GM12878 (cell line): Measurements from ENCODE around the gene MAP1S. TPM values are rescaled to one million over a fixed set of nuclear protein-coding genes. Genes with fewer than 3 reads are reported as not detected.

Source experiments
- CUX1 ChIP-seq: IDR thresholded peaks from 2 replicates; pipeline ENCODE4 v1.6.1; 2012; ENCODE audit warnings: improper control_type of control experiment, low read depth, low read length; ENCODE audit not compliant: insufficient replicate concordance
- EED ChIP-seq: sonication (generic); IDR thresholded peaks from 2 replicates; pipeline ENCODE4 v1.6.1; 2016; ENCODE audit warnings: antibody characterized with exemption, low read depth
- HDGF ChIP-seq: fragments of 450-650 bp; IDR thresholded peaks from 2 replicates; pipeline ENCODE4 v1.6.1; 2016; ENCODE audit warnings: antibody characterized with exemption
- IKZF2 ChIP-seq, 2 experiments: fragments of 450-650 bp; IDR thresholded peaks; 2 replicates each; pipeline ENCODE4 v1.6.1; 2017; ENCODE audit warnings: mild to moderate bottlenecking in 2 of 2, moderate library complexity in 2 of 2
- MXI1 ChIP-seq: fragments of 150-350 bp; IDR thresholded peaks from 2 replicates; pipeline ENCODE4 v1.6.1; 2011; ENCODE audit warnings: low read depth, mild to moderate bottlenecking, inconsistent platforms, low read length, improper control_type of control experiment
- MYC ChIP-seq: IDR thresholded peaks from 2 replicates; pipeline ENCODE4 v1.6.1; 2011; ENCODE audit warnings: mild to moderate bottlenecking, low read length, moderate library complexity, inconsistent platforms; ENCODE audit not compliant: insufficient read depth, insufficient replicate concordance, insufficient read length, severe bottlenecking
- NKRF ChIP-seq: fragments of 450-650 bp; conservative IDR thresholded peaks from 2 replicates; pipeline ENCODE4 v1.6.1; 2017; ENCODE audit warnings: mild to moderate bottlenecking, moderate library complexity
- RBBP5 ChIP-seq: fragments of 200-600 bp; sonication (generic); conservative IDR thresholded peaks from 2 replicates; pipeline ENCODE4 v1.6.1; 2016
- RELB ChIP-seq: fragments of 450-650 bp; IDR thresholded peaks from 2 replicates; pipeline ENCODE4 v1.6.1; 2017; ENCODE audit warnings: low read depth, mild to moderate bottlenecking, moderate library complexity
- SREBF2 ChIP-seq: IDR thresholded peaks from 2 replicates; pipeline ENCODE4 v1.6.1; 2012; ENCODE audit warnings: mild to moderate bottlenecking, low read length
- USF2 ChIP-seq: IDR thresholded peaks from 2 replicates; pipeline ENCODE4 v1.6.1; 2011; ENCODE audit warnings: low read depth, low read length, improper control_type of control experiment, borderline replicate concordance
- YY1 ChIP-seq: IDR thresholded peaks from 2 replicates; pipeline ENCODE4 v1.6.1; 2011; ENCODE audit warnings: low read depth, mild to moderate bottlenecking, low read length
- ZBED1 ChIP-seq: IDR thresholded peaks from 2 replicates; pipeline ENCODE4 v1.6.1; 2016; ENCODE audit warnings: borderline replicate concordance
- ZBTB4 ChIP-seq: fragments of 450-650 bp; formaldehyde crosslinking; IDR thresholded peaks from 2 replicates; pipeline ENCODE4 v1.4.0; 2022; ENCODE audit warnings: mild to moderate bottlenecking, moderate library complexity
- ZNF622 ChIP-seq: fragments of 450-650 bp; IDR thresholded peaks from 2 replicates; pipeline ENCODE4 v1.6.1; 2017; ENCODE audit warnings: mild to moderate bottlenecking, inconsistent platforms
- ZSCAN29 ChIP-seq: fragments of 450-650 bp; IDR thresholded peaks from 2 replicates; pipeline ENCODE4 v1.6.1; 2017; ENCODE audit warnings: mild to moderate bottlenecking, moderate library complexity
- polyA plus RNA-seq, 11 experiments: library from polyadenylated mRNA; depleted of rRNA in 4 of 11; unstranded in 6 of 11; stranded (reverse) in 5 of 11; fragments of >200 nt; fragmentation: Nextera tagmentation in 4 of 11; fragmentation: Illumina TruSeq in 1 of 11; extraction: Ambion mirVana in 4 of 11; extraction: Trizol in 1 of 11; gene quantifications; 1 replicate in 1 of 11; 2 replicates in 10 of 11; pipeline versions ENCODE4 v1.2.1 to v1.2.3, GENCODE V29; 2011 to 2016; ENCODE audit warnings: inconsistent platforms in 2 of 11, missing spikeins in 2 of 11, low read depth in 1 of 11
- total RNA-seq, 4 experiments: library from RNA; depleted of rRNA in 3 of 4; stranded (reverse); fragments of >200 nt in 3 of 4; fragmentation: Illumina TruSeq in 1 of 4; extraction: Trizol in 1 of 4; gene quantifications; 2 replicates each; pipeline versions ENCODE4 v1.2.1 to v1.2.3, GENCODE V29; 2013 to 2021

The MAP1S gene
- total and polyA plus RNA-seq, 10 of the 15 experiments (the other 5 are each of a cell fraction or from before 2014, with no cell fraction given): 2.1 to 63.9 (median 15.0) TPM

GRCh38 chr19:17751103-17751911 lies 32.0 kb downstream of the MAP1S start, which contains the start of gene FCHO1 (continued):
- TF ChIP-seq ZBED1 (no peak; the same call in 1 of the 2 replicates), SREBF2 (no peak), EED (peak; percentile 82), CUX1 (no peak), YY1 (peak; percentile 17; the same call in 1 of the 2 replicates), NKRF (peak; percentile 81), RBBP5 (no peak), MYC (no peak), IKZF2 (IDR thresholded peaks at IDR 0.05) (peak; percentile 63 to 79; a peak in 3 of 4 replicates), ZNF622 (no peak), ZSCAN29 (no peak), USF2 (no peak), RELB (peak; percentile 66), ZBTB4 (CRISPR knock-in tag) (no peak), HDGF (0 out of 2 replicates have a peak, but pooled peaks have one; percentile 58), MXI1 (peak; percentile 83)
